HG03135 (cell line): ENCODE measurements around the gene RNGTT.

Source experiments
- ATAC-seq: cut with Tn5 transposase; IDR thresholded peaks from one replicate; pipeline ENCODE4 v1.9.1; 2021; ENCODE audit warnings: mild to moderate bottlenecking, moderate library complexity; ENCODE audit not compliant: unreplicated experiment

Gene RNGTT

GRCh38 chr6:88669475-88669874 lies 293.9 kb downstream of the RNGTT start:
- no peak for ATAC-seq

DNA sequence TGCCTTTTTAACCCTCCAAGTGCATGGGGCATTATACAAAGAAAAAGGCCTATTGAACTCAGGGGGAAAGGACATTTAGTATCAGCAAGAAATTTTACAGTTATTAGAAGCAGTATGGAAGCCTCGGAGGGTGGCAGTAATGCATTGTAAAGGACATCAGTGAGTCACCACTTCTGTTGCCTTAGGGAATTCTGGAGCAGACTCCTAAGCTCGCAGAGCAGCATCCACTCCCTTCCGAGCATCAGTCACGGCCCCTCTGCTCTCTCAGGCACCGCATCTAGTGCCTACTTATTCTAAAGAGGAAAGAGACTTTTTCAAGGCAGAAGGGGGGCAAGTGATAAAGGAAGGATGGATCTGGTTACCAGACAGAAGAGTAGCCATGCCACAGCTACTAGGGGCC lies 296.5 kb downstream of the RNGTT start:
- no peak for ATAC-seq

- ATAC-seq, result no peak
Observed at GRCh38 chr6:88665131-88665530, 298.3 kb downstream of the RNGTT start.

GRCh38 chr6:88663801-88664200 lies 299.6 kb downstream of the RNGTT start:
- no peak for ATAC-seq

DNA sequence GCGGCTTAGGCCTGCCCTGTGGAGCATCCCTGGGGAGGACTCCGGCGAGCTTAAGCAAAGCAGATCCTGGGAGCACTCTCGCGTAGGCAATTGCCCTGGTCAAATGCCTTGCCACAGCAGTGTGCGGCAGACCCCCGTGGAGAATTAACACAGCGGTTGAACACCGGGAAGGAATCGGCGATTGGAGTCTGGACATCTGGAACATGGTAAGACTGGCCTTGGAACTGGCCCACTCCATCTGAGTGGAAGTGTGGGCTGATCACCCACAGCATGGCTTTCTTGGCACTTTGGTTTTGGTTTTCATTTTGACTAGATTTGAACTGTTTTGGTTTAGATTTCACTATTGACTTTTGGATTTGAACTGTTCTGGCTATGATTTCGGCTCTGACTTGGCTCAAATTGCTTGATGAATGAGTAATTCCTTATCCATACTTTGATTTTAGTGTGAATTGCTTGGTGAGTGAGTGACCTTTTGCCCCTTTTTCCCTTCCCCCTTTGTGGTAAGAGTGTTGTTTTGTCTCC lies 300.7 kb downstream of the RNGTT start:
- ATAC-seq, result peak; percentile 66

DNA sequence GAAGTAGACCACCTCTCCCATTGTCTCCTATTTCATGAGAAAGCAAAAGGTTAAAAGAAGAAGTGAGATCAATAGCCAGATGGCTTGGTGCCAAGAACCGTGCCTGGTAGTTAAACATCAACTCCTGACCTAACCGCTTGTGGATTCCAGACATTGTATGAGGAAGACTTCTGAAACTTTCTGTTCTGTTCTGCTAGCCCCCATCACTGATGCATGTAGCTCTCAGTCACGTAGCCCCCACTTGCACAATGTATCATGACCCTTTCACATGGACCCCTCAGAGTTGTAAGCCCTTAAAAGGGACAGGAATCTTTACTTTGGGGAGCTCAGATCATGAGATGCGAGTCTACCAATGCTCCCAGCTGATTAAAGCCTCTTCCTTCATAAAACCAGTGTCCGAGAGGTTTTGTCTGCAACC lies 301.2 kb downstream of the RNGTT start:
- ATAC-seq, result peak; percentile 62

DNA sequence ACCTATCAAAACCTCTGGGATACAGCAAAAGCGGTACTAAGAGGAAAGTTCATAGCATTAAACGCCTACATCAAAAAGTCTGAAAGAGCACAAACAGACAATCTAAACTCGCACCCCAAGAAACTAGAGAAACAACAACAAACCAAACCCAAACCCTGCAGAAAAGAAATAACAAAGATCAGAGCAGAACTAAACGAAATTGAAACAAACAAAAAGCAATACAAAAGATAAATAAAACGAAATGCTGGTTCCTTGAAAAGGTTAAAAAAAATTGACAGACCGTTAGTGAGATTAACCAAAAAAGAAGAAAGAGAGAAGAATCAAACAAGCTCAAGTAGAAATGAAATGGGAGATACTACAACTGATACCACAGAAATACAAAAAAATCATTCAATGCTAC lies 302.3 kb downstream of the RNGTT start:
- ATAC-seq, result no peak

DNA sequence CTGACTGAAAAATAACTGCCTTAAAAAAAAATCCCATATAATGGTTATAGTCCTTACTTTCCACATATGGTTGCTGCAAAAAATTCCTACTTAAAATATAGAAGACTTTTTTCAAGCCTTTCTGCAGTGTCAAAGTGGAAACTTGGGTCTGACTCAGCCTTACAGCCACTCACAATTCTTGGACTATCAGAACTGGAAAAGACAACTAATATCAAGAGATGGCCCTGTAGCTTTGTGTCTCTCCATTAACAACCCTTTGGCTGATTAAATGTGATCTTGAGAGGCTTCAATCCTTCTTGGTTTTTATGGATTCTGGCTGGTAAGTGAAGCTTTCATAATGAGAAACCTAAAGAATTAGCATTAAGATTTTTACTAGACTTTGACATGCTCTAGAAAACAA lies 307.8 kb downstream of the RNGTT start:
- no peak for ATAC-seq

GRCh38 chr6:88653936-88654335 lies 309.5 kb downstream of the RNGTT start:
- ATAC-seq, result no peak

DNA sequence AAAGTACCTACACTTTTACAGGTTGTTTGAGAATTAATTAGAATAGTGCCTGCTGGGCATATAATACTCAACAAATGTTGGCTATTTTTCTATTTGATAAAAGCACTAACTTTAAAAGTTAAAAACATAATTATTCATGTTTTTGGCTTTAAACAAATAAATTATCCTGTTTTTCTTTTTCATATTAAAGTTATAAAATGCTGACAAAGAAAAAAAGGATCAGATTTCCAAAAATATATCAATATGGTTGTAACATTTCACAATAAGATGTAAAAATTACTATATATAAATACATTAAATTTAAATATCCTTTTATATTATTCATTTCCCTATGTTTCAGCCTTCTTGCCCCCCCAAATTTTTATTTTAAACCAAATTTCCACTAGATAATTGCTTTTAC lies 312.0 kb downstream of the RNGTT start:
- ATAC-seq, result no peak

DNA sequence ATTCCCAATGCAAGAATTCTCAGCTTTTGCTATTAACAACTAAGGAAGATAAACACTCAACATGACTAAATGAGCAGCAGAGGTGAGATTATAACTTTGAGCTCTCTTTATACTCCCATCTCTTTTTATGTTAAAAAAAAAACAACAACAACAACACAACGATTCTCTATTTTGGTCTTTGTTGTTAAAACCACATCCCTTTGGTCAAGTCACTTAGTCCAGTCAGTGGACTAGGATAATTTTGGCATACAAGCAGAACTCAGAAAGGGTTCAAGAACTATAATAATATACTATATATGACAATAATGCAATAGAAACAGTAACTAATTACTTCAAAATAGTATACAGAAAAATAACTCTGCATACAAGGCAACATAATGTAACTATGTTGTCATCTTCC lies 312.4 kb downstream of the RNGTT start:
- no peak for ATAC-seq

- ATAC-seq, result peak; percentile 93
Observed at GRCh38 chr6:88650029-88650619, 313.3 kb downstream of the RNGTT start.

DNA sequence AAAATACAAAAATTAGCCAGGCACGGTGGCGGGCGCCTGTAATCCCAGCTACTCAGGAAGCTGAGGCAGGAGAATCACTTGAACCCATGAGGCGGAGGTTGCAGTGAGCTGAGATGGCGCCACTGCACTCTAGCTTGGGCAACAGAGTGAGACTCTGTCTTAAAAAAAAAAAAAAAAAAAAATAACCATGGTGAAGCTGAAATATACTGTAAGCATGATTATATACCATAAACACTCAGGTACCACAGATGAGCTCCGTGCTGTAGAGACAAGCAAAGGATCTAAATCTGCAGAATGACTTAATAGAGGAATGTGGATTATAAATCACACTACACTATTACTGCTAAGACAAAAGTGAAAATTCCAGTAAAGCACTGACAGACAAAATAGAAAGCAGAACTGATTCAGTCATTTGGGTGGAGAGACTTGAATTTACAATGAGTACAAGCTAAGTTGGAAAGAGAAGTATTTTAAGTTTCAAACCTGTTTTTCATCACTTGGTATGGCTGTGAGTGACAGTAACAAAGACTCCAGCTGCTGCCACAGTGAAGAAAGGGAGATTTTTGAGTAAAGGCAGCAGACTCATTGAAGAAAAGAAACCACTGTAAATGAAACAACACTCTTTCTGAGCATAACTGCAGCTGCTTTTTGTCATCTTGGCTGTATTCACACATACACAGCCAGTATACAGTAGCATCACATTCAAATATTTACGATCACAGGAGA lies 322.1 kb downstream of the RNGTT start:
- ATAC-seq, result peak; percentile 95

DNA sequence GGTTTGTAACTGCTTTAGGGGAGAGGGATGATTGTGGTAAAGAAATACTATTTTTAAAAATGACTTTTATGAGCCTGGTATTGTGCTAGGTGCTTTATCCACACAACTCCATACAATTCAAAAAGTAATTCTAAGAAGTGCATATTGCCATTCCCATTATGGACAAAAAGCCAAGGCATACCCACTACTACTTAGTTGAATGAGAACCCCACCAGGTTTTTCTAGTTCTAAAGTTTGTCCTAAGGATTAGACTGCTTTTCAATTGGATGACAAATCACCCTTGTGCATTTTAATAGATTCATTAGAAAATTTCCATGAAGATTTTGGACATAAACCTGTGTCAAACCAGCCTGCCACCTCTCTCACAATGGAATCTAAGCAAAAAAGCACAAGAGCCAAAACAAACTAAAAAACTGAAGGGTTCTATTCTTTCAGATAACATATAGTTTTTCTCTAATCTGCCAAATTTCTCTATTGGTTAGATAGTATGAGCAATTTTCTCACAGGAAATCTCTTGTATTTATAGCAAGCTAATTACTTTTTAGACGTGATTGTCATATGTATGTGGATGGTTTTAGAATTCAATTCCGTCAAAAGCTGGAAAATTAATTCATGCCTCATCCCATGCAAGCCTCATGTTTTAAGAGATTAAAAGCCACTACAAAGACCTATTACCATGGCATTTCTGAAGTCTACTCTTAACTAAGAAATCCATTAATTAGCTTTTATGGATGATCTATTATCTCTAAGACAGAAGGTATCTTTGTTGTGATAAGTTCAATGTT lies 325.5 kb downstream of the RNGTT start:
- no peak for ATAC-seq

DNA sequence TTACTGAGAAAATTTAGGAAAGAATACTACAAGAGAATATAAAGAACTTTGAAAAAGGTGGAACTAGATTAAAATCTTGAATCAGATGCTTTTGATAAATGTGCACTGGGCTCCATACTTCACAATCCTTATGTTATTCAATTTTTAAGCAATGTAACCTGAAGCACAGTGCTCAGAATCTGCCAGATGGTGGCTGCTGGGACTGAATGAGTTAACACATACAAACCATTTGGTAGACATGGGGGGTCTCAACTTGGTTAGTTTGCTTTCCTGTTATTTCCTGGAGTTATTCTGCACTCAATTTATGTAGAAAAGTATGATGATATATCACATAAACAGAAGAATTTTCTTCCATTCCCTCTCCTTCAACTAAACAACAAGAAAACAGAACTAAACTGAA lies 326.5 kb downstream of the RNGTT start:
- ATAC-seq, result no peak

DNA sequence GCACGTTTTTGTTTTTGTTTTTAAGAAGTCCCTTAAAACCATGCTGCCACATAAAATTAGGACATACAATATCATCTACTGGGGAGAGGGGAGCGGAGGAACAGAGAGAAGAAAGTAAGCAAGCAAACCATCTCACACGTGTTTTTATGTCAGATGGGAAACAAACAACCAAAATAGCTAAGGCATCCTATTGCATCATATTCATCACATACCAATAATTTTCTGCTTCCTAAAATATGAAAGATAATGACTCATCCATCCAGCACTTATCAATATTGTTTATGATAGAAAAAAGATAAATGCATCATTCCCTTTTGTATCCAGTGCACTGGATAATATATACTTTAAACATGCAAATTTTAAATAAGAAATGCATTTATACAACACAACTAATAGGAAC lies 329.6 kb downstream of the RNGTT start:
- ATAC-seq, result no peak

DNA sequence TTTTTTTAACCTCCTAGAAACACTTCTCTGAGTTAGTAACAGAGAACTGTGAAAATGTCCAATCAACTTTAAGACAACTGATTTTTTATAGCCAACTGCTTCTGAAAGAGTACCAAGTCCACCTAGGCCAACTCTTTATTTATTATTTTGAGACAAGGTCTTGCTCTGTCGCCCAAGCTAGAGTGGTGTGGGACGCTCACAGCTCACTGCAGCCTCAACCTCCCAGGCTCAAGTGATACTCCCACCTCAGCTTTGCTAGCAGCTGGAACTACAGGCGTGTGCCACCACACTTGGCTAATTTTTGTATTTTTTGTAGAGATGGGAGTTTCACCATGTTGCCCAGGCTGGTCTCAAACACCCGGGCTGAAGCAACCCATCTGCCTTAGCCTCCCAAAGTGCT lies 331.6 kb downstream of the RNGTT start:
- ATAC-seq, result no peak

- ATAC-seq, result no peak
Observed at GRCh38 chr6:88629838-88630494, 333.5 kb downstream of the RNGTT start.

DNA sequence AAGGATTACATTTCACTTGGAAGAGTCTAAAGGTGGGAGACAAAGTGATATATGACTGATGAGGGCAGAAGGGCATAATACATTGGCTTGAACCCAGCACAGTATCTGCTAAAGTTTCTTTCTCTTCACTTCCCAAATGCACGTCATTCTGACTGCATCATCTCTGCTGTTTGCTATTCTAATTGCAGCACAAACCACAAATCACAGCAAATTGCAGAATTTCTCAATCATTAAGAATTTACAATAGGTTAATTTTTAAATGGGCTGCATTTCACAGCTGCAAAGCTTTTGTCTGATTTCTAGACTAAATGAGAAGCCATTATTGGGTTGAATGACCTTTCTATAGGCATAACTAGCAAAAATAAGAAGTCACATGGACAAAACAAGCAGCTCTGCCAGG lies 337.0 kb downstream of the RNGTT start:
- ATAC-seq, result no peak

- no peak for ATAC-seq
Observed at GRCh38 chr6:88623531-88623930, 339.9 kb downstream of the RNGTT start.

DNA sequence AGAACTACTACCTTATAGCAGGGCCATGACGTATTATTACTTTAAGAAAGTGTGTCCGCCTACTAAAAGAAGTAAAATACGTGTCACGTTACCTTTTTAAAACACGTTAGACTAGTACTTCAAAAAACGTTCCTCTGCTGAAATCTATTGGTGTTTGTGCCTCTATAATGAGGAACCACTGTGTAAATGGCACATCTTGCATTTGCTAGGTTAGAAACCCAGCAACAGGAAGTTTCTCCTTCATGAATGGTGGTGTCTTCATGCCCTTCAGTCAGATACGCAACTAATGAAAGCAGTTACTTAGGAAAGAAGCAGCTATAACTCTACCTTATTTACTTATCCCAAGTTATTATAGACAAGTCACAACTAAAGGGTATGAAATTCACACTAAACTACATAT lies 343.5 kb downstream of the RNGTT start:
- no peak for ATAC-seq
